HG03521 (cell line): ENCODE measurements around the gene HTR2B.
"Not testable (repeated sequence)": the region's sequence is repeated elsewhere in the genome, so short reads cannot be mapped to it uniquely, and the experiment has no call there.

Source experiments
- ATAC-seq: cut with Tn5 transposase; IDR thresholded peaks from one replicate; pipeline ENCODE4 v1.9.1; 2021; ENCODE audit warnings: mild to moderate bottlenecking, moderate library complexity; ENCODE audit not compliant: unreplicated experiment

HTR2B gene

GRCh38 chr2:231134910-231135655, 10.2 kb upstream of the HTR2B start:
- no peak for ATAC-seq

- ATAC-seq: no peak
Observed at GRCh38 chr2:231133365-231134099, 8.7 kb upstream of the HTR2B start.

- ATAC-seq: no peak
Observed at GRCh38 chr2:231132129-231132528, 7.3 kb upstream of the HTR2B start.

GRCh38 chr2:231130336-231131056, 5.7 kb upstream of the HTR2B start:
- no peak for ATAC-seq

- no peak for ATAC-seq
Observed at GRCh38 chr2:231129216-231129615, 4.4 kb upstream of the HTR2B start.

GRCh38 chr2:231128541-231128940, 3.7 kb upstream of the HTR2B start:
- ATAC-seq: no peak

GRCh38 chr2:231127936-231128335, 3.1 kb upstream of the HTR2B start:
- ATAC-seq: no peak

GRCh38 chr2:231127480-231127879, 2.6 kb upstream of the HTR2B start:
- no peak for ATAC-seq

- ATAC-seq: no peak
Observed at GRCh38 chr2:231126123-231126522, 1.3 kb upstream of the HTR2B start.

GRCh38 chr2:231123362-231123898, 1.4 kb downstream of the HTR2B start:
- no peak for ATAC-seq

GRCh38 chr2:231118614-231118942, 6.3 kb downstream of the HTR2B start:
- ATAC-seq: no peak

GRCh38 chr2:231117922-231118613, 6.8 kb downstream of the HTR2B start:
- no peak for ATAC-seq

GRCh38 chr2:231117148-231117547, 7.7 kb downstream of the HTR2B start:
- ATAC-seq: no peak

- no peak for ATAC-seq
Observed at GRCh38 chr2:231115651-231116050, 9.2 kb downstream of the HTR2B start.

- no peak for ATAC-seq
Observed at GRCh38 chr2:231113489-231113888, 11.4 kb downstream of the HTR2B start.

- ATAC-seq: no peak
Observed at GRCh38 chr2:231111987-231112386, 12.9 kb downstream of the HTR2B start.

GRCh38 chr2:231110551-231110950, 14.3 kb downstream of the HTR2B start:
- ATAC-seq: no peak

- no peak for ATAC-seq
Observed at GRCh38 chr2:231104115-231104713, 20.6 kb downstream of the HTR2B start.

GRCh38 chr2:231102772-231103171, 22.1 kb downstream of the HTR2B start:
- ATAC-seq: no peak

GRCh38 chr2:231100990-231101389, 23.9 kb downstream of the HTR2B start:
- no peak for ATAC-seq

- ATAC-seq: not testable (repeated sequence)
Observed at GRCh38 chr2:231100321-231100720, 24.5 kb downstream of the HTR2B start.
